ENCODE results near the gene QRFP. TPM values are rescaled to one million over a fixed set of nuclear protein-coding genes. Genes with fewer than 3 reads are reported as not detected.

The QRFP gene
- polyA plus RNA-seq, 1 donor (not counting 4 experiments of a cell fraction or from before 2014, with no cell fraction given), result not detected

DNA sequence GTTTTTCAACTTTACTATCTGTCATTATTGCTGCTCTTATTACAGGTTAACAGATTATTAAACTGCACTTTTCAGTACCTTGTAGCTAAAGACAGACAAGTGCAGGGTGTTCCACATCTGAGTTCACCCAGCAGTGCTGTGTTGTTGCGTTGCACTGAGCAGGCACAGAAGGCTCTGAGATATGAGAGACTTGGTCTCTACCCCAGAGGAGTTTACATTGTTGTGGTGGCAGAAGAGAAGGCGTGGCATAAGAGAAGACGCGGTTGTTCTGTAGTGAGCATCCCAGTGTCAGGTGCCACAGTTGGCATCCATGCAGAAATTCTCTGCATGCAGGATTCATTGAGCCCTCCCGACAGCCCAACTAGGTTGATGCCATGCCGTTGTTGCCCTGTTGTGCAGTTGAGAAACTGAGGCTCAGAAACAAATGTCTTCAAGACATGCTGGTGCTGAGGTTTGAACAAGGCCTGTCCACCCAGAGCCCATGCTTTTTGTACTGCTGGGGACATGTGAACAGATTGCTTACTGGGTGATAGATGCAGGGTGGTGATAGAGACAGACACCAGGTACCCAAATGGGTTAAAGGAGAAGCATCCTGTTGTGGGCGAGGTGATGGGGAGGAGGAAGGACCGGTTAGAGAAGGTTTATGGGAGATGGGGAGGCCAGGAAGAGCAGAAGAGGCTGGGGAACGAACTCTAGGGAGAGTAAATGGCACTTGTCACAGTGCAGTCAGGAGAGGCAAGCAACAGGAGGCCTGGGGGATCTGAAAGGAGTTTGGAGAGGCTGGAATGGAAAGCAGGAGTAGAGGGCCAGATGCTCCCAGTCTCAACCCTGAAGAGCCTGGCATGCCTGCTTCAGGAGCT is 53.3 kb downstream of the QRFP start:
- dilution Hi-C loops (cut with MboI; ENCODE audit: extremely low pct_ligation_motif_present, low sequenced_read_pairs), result no loop called here
- TF ChIP-seq, protein P1, sequence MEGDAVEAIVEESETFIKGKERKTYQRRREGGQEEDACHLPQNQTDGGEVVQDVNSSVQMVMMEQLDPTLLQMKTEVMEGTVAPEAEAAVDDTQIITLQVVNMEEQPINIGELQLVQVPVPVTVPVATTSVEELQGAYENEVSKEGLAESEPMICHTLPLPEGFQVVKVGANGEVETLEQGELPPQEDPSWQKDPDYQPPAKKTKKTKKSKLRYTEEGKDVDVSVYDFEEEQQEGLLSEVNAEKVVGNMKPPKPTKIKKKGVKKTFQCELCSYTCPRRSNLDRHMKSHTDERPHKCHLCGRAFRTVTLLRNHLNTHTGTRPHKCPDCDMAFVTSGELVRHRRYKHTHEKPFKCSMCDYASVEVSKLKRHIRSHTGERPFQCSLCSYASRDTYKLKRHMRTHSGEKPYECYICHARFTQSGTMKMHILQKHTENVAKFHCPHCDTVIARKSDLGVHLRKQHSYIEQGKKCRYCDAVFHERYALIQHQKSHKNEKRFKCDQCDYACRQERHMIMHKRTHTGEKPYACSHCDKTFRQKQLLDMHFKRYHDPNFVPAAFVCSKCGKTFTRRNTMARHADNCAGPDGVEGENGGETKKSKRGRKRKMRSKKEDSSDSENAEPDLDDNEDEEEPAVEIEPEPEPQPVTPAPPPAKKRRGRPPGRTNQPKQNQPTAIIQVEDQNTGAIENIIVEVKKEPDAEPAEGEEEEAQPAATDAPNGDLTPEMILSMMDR (optimal IDR thresholded peaks at IDR 0.05 in 1 of 3, IDR thresholded peaks at IDR 0.05 in 1 of 3, conservative IDR thresholded peaks at IDR 0.05 in 1 of 3; ENCODE audit: extremely low read depth in 1 of 3, insufficient read depth in 2 of 3, low read length in 3 of 3), result no peak
- TF ChIP-seq EZH2 (IDR thresholded peaks at IDR 0.05; ENCODE audit: low read length), result no peak
- no peaks in the 10 kb centered on the region for H3K9me3 ChIP-seq (ENCODE audit: control insufficient read depth, low read depth, low read length)
- no peak overlapping the region for H2AFZ ChIP-seq (ENCODE audit: control insufficient read depth, low read length)
- no peak for DNase-seq (ENCODE audit: low read depth, low spot score)
- peaks cover 4% of the 10 kb centered on the region for H3K9me1 ChIP-seq (ENCODE audit: control insufficient read depth, extremely low read depth, insufficient read depth, low read length)
- H3K4me1 ChIP-seq (ENCODE audit: control insufficient read depth, extremely low read depth, insufficient read depth, low read length), result peaks cover 28% of the 10 kb centered on the region
- peaks cover 75% of the 10 kb centered on the region for H3K79me2 ChIP-seq (ENCODE audit: control insufficient read depth, insufficient read depth, low read length)
- no peaks in the 10 kb centered on the region for H3K36me3 ChIP-seq (ENCODE audit: control insufficient read depth in 2 of 2, extremely low read depth in 1 of 2, insufficient read depth in 2 of 2, low read length in 2 of 2)
- no peaks in the 10 kb centered on the region for H4K20me1 ChIP-seq (ENCODE audit: control insufficient read depth, extremely low read depth, insufficient read depth, low read length)
- H3K27me3 ChIP-seq (ENCODE audit: control insufficient read depth, extremely low read depth, insufficient read depth, low read length), result no peaks in the 10 kb centered on the region
- H3K4me3 ChIP-seq (ENCODE audit: control insufficient read depth in 2 of 3, extremely low read depth in 1 of 3, insufficient read depth in 2 of 3, low read depth in 1 of 3, low read length in 3 of 3), result no peak overlapping the region
- no peak overlapping the region for H3K4me2 ChIP-seq (ENCODE audit: control insufficient read depth, extremely low read depth, insufficient read depth, low read depth, low read length)
- no peak for FAIRE-seq
- H3K27ac ChIP-seq (ENCODE audit: control insufficient read depth, insufficient read depth, low read length), result no peak overlapping the region
- H3K9ac ChIP-seq (ENCODE audit: control insufficient read depth, extremely low read depth, insufficient read depth, low read length), result no peak overlapping the region

Other genes with a start within 250 kb of the QRFP start
- not detected in 3 replicates for gene PRDM12, start 232.2 kb downstream of the QRFP start, polyA plus RNA-seq
- gene EXOSC2, start 203.0 kb downstream of the QRFP start, polyA plus RNA-seq, result 22.1 to 37.5 TPM (median 35.9 TPM) in 3 replicates
- gene ABL1, start 61.6 kb downstream of the QRFP start, polyA plus RNA-seq, result 13.8 to 20.3 TPM (median 17.0 TPM) in 3 replicates
- gene FIBCD1, start 42.4 kb upstream of the QRFP start, polyA plus RNA-seq, result 0.79 to 1.3 TPM (median 0.94 TPM) in 3 replicates
- gene LAMC3, start 112.4 kb upstream of the QRFP start, polyA plus RNA-seq, result not detected in 3 replicates
- gene AIF1L, start 199.7 kb upstream of the QRFP start, polyA plus RNA-seq, result 1.0 to 2.6 TPM (median 1.5 TPM) in 3 replicates
- gene NUP214, start 228.8 kb upstream of the QRFP start, polyA plus RNA-seq, result 4.7 to 7.3 TPM (median 6.4 TPM) in 3 replicates